ENCODE measurements around the gene RENBP. TPM values are rescaled to one million over a fixed set of nuclear protein-coding genes. Genes with fewer than 3 reads are reported as not detected.

RENBP gene
- 1 to 10 TPM in 4 of 6 donors, under 1 TPM in 2; 0.43 to 7.5 (median 1.6) TPM for total RNA-seq
- 1 to 10 TPM; 2.8 to 5.1 TPM for polyA plus RNA-seq

- Histone ChIP-seq H3K4me1 (no peaks in the 10 kb centered on the region), H3K4me3 (no peak within 1 kb of the TSS), H3K27me3 (peaks cover 0 to 2% (median 0%) of the 10 kb centered on the region in 4 donors), H3K36me3 (no peaks in the 10 kb centered on the region), H3K27ac (no peak within 1 kb of the TSS), H3K9me3 (no peaks in the 10 kb centered on the region)
- WGBS, 2 donors, result 30 to 40% methylated on average over 29 to 31 of the region's 31 CpGs
- ATAC-seq (peak in 2 of 4 donors; percentile 42), DNase-seq (no peak), FAIRE-seq (no peak)
- intact Hi-C loops (cut with DNase I), result no loop called here
- no peak for TF ChIP-seq CTCF (IDR thresholded peaks at IDR 0.05)
Measured at GRCh38 chrX:153944140-153944799, at the start of gene RENBP. Gene RENBP, minus strand, starts transcription at chrX:153944643. Its CDS starts 33 bp downstream, at chrX:153944610.

- TF ChIP-seq CTCF (IDR thresholded peaks at IDR 0.05), result no peak
- Histone ChIP-seq H3K4me3 (no peak overlapping the region), H3K4me1 (no peaks in the 10 kb centered on the region), H3K36me3 (no peaks in the 10 kb centered on the region), H3K27ac (no peak overlapping the region), H3K9me3 (no peaks in the 10 kb centered on the region), H3K27me3 (peaks cover 0 to 20% (median 0%) of the 10 kb centered on the region in 4 donors)
- no peak for DNase-seq
- intact Hi-C loops (cut with DNase I), result no loop called here
- ATAC-seq, result no peak
- 86 to 92% methylated on average over 10 of the region's 10 CpGs for WGBS, 2 donors
- FAIRE-seq, result no peak
Measured at GRCh38 chrX:153993978-153994377, 49.5 kb upstream of the RENBP start.

- no peak for FAIRE-seq
- 84 to 90% methylated on average over 12 of the region's 12 CpGs for WGBS, 2 donors
Measured at GRCh38 chrX:153993079-153993478, 48.6 kb upstream of the RENBP start.

GRCh38 chrX:153992180-153992579, 47.7 kb upstream of the RENBP start:
- Histone ChIP-seq H3K27ac (no peak overlapping the region), H3K4me3 (no peak overlapping the region), H3K9me3 (no peaks in the 10 kb centered on the region), H3K36me3 (no peaks in the 10 kb centered on the region), H3K4me1 (no peaks in the 10 kb centered on the region), H3K27me3 (peaks cover 0 to 17% (median 0%) of the 10 kb centered on the region in 4 donors)
- FAIRE-seq (no peak), ATAC-seq (no peak), DNase-seq (no peak)
- TF ChIP-seq CTCF (IDR thresholded peaks at IDR 0.05), result no peak
- intact Hi-C loops (cut with DNase I), result no loop called here
- WGBS, 2 donors, result 87 to 91% methylated on average over 8 of the region's 8 CpGs

More at GRCh38 chrX:153993079-153993478, 48.6 kb upstream of the RENBP start:
- no peak for TF ChIP-seq CTCF (IDR thresholded peaks at IDR 0.05)
- intact Hi-C loops (cut with DNase I), result no loop called here
- Histone ChIP-seq H3K4me1 (no peaks in the 10 kb centered on the region), H3K36me3 (no peaks in the 10 kb centered on the region), H3K4me3 (no peak overlapping the region), H3K9me3 (no peaks in the 10 kb centered on the region), H3K27ac (no peak overlapping the region), H3K27me3 (peaks cover 0 to 20% (median 0%) of the 10 kb centered on the region in 4 donors)
- DNase-seq, result no peak
- ATAC-seq, result no peak

GRCh38 chrX:153991013-153991580, 46.7 kb upstream of the RENBP start:
- intact Hi-C loops (cut with DNase I), result no loop called here
- H3K4me3 ChIP-seq, result no peak overlapping the region
- H3K9me3 ChIP-seq, result no peaks in the 10 kb centered on the region
- WGBS, 2 donors, result 95 to 100% methylated on average over 3 of the region's 3 CpGs
- no peak overlapping the region for H3K27ac ChIP-seq
- no peaks in the 10 kb centered on the region for H3K4me1 ChIP-seq
- no peak for TF ChIP-seq CTCF (IDR thresholded peaks at IDR 0.05)
- ATAC-seq (no peak), FAIRE-seq (no peak), DNase-seq (no peak)
- H3K27me3 ChIP-seq, result peaks cover 0 to 12% (median 0%) of the 10 kb centered on the region in 4 donors
- H3K36me3 ChIP-seq, result no peaks in the 10 kb centered on the region

Measured in pancreas (tissue), 10 donors.